SK-N-SH treated with all-trans-retinoic acid at 6 μM for 48 hours (cell line): ENCODE results near the gene SHE.

ENCODE experiments used
- ARNTL ChIP-seq: fragments of 450-650 bp; formaldehyde crosslinking; IDR thresholded peaks from 2 replicates; pipeline ENCODE4 v1.5.0; 2020; ENCODE audit warnings: low read depth, mild to moderate bottlenecking, moderate library complexity, borderline replicate concordance
- CSRNP3 ChIP-seq: fragments of 250-450 bp; sonication (Bioruptor Pico); IDR thresholded peaks from 2 replicates; pipeline ENCODE4 v1.5.1; 2021; ENCODE audit warnings: mild to moderate bottlenecking, moderate library complexity
- ISL1 ChIP-seq: fragments of 250-450 bp; sonication (Bioruptor Pico); IDR thresholded peaks from 2 replicates; pipeline ENCODE4 v2.1.2; 2022; ENCODE audit warnings: mild to moderate bottlenecking, moderate library complexity
- PATZ1 ChIP-seq: fragments of 250-450 bp; sonication (Bioruptor Pico); IDR thresholded peaks from 2 replicates; pipeline ENCODE4 v1.8.0; 2020; ENCODE audit warnings: mild to moderate bottlenecking, moderate library complexity, borderline replicate concordance
- ZFP3 ChIP-seq: fragments of 250-450 bp; sonication (Bioruptor Pico); IDR thresholded peaks from 2 replicates; pipeline ENCODE4 v1.5.0; 2020; ENCODE audit warnings: mild to moderate bottlenecking, moderate library complexity
- ZFP30 ChIP-seq: fragments of 450-650 bp; formaldehyde crosslinking; IDR thresholded peaks from 2 replicates; pipeline ENCODE4 v1.5.0; 2022; ENCODE audit warnings: mild to moderate bottlenecking, moderate library complexity

- no peak for TF ChIP-seq PATZ1 (CRISPR knock-in tag)
- TF ChIP-seq ZFP3 = no peak
- TF ChIP-seq ARNTL (CRISPR knock-in tag) = no peak
- no peak for TF ChIP-seq ISL1
- no peak for TF ChIP-seq CSRNP3 (CRISPR knock-in tag)
- no peak for TF ChIP-seq ZFP30 (CRISPR knock-in tag)
Observed at GRCh38 chr1:154502744-154503115, 518 bp upstream of the SHE start.
